Activated CD8-positive, alpha-beta memory T cell treated with anti-CD3 and anti-CD28 coated beads for 24 hours (primary cell): ENCODE data around the gene REM2.

Experiments
- DNase-seq: peaks from one replicate; pipeline ENCODE4 v3.0.0-alpha.2; 2020

REM2 gene

GRCh38 chr14:22875748-22876319, 7.2 kb upstream of the REM2 start:
- no peak for DNase-seq

DNA sequence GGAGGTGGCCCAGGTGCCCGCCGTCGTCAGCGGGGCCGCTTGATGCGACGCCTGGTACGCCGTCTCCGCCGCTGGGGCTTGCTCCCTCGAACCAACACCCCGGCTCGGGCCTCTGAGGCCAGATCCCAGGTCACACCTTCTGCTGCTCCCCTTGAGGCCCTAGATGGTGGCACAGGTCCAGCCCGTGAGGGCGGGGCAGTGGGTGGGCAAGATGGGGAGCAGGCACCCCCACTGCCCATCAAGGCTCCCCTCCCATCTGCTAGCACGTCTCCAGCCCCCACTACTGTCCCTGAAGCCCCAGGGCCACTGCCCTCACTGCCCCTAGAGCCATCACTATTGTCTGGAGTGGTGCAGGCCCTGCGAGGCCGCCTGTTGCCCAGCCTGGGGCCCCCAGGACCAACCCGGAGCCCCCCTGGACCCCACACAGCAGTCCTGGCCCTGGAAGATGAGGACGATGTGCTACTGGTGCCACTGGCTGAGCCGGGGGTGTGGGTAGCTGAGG, 6.0 kb upstream of the REM2 start:
- no peak for DNase-seq

DNA sequence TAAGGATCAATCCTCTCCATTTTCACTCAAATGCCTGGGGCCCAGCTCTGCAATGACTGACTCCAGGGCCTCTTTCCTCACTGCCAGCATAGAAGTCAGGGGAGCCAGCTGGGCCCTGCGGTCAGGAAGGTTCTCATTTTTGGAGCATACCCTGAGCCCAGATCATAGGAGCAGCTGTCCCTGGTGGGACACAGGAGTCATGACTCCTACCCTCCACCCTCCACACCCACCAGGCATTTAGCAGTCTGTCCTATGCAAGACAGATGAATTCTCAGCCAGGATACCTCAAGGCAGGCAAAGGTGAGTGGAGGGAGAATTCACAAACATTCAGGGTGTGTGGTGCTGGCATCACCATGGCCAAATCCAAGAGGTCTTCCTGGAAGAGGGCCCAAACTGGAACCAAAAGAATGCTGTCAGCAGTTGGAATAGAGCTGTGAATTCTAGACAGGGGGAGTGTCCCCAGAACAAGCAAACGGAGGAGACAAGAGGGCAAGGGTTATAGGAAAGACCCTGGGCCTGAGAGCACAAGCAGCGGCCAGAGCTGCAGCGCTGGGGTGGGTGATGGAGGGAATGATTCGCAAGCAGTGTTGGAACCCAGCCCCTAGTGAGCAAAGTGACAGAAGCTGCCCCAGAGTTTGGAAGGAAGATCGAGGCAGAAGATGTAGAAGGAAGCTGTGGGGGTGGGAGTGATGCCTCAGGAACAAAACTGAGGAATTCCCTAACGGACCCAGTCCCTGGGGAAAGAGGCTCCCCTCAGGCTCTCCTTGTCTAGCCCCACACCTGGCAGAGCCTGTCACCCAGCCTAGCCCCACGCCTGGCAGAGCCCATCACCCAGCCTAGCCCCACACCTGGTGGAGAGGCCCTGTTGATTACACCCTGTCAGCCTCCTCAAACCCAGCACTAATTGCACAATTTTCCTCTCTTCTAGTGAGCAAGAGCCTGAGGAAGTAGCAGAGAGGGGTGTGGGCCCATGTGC, 4.5 kb upstream of the REM2 start:
- DNase-seq = no peak

- DNase-seq = no peak
Measured at GRCh38 chr14:22882064-22882463, 958 bp upstream of the REM2 start.

- no peak for DNase-seq
Measured at GRCh38 chr14:22882529-22883172, 371 bp upstream of the REM2 start.

- no peak for DNase-seq
Measured at GRCh38 chr14:22884076-22884737, 1.2 kb downstream of the REM2 start.

- DNase-seq = no peak
Measured at GRCh38 chr14:22884738-22885523, 1.9 kb downstream of the REM2 start.

DNA sequence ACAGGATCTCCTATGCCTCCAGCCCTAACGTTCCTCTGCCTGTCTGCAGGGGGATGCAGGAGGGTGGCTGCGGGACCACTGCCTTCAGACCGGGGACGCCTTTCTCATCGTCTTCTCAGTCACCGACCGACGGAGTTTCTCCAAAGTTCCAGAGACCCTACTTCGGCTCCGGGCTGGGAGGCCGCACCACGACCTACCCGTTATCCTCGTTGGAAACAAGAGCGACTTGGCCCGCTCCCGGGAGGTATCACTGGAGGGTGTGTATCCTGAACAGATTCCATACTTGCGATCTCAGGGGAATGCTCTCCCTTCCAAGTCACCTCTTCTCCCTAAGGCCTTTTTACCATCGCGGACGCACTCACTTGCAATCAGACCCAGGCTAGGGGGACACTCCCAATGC, 3.0 kb downstream of the REM2 start:
- no peak for DNase-seq

- peak; percentile 85 for DNase-seq
Measured at GRCh38 chr14:22886500-22887259, 3.7 kb downstream of the REM2 start.

GRCh38 chr14:22887260-22887989, 4.4 kb downstream of the REM2 start:
- no peak for DNase-seq

DNA sequence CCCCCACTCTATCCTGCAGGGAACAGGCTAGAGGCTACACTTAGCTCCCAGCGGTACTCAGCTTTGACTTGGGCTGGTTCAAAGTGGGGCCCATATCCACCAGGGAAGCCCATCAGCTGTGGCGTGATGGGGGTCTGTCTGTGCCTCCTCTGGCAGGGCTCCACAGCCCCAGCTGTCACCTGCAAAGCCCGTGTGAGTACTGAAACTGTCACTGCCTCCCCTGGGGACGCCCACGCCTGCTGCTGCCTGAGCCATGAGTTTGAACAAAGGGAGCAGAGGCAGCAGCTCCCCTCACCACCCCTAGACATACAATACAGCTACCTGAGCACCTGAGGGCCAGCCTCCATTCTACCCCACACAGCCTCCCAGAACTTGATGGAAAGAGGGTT, 5.0 kb downstream of the REM2 start:
- DNase-seq = peak; percentile 78

DNA sequence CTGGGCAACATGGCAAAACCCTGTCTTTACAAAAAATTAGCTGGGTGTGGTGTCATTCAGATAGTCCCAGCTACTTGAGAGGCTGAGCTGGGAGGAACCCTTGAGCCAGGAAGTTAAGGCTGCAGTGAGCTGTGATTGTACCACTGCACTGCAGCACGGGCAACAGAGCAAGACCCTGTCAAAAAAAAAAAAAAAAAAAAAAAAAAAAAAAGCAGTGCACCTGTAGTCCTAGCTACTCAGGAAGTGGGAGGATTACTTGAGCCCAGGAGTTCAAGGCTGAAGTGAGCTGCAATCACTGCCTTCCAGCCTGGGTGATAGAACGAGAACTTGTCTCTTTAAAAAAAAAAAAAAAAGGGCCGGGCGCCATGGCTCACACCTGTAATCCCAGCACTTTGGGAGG, 5.6 kb downstream of the REM2 start:
- DNase-seq = no peak

DNA sequence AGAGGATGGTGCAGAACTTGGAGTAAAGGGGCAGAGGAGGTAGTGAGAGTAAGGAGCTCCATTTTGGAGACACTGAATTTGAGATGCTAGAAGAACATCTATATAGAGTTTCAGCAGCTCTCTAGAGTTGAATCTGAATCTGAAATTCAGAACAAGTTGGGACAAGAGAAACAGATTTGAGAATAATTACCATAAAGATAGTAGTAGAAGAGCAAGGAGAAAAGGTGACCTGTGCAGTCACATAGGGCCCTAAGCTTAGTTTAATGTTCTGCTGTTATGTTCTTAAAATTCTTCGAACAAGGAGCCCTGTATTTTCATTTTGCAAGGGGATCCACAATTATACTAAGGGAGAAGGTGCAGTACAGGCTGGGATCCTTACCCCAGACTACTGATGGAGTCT, 7.4 kb downstream of the REM2 start:
- no peak for DNase-seq

- DNase-seq = no peak
Measured at GRCh38 chr14:22892488-22892887, 9.5 kb downstream of the REM2 start.

DNA sequence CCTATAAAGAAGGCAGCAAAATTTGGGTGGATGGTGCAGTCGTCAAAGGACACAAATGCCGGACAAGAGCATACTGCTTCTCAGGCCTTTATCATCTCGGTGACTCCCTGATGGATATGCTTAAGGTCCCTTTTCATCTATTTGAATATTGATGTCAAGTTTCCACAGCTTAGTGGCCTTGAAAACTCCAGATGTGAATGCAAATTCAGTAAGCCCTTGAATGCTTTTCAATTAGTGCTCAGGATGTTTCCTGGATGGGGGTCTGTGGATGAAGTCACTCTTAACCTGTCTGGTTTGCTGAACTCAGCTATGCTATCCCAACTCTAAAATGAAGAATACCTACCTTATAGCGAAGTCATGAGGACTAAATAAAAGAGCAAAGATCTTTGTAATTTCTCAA, 10.7 kb downstream of the REM2 start:
- no peak for DNase-seq

DNA sequence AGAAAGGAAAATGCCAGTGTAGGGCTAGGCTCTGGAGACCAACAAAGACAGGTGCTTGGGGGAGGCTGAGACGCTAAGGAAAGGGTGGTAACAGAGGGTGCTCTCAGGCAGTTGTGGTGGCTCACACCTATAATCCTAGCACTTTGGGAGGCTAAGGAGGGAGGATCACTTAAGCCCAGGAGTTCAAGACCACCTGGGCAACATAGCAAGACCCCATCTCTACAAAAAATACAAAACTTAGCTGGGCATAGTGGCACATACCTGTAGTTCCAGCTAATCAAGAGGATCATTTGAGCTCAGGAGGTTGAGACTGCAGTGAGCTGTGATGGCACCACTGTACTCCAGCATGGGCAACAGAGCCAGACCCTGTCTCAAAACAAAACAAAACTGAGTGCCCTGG, 12.4 kb downstream of the REM2 start:
- DNase-seq = no peak

- DNase-seq = no peak
Measured at GRCh38 chr14:22896356-22896755, 13.3 kb downstream of the REM2 start.

GRCh38 chr14:22896760-22897159, 13.7 kb downstream of the REM2 start:
- DNase-seq = no peak

DNA sequence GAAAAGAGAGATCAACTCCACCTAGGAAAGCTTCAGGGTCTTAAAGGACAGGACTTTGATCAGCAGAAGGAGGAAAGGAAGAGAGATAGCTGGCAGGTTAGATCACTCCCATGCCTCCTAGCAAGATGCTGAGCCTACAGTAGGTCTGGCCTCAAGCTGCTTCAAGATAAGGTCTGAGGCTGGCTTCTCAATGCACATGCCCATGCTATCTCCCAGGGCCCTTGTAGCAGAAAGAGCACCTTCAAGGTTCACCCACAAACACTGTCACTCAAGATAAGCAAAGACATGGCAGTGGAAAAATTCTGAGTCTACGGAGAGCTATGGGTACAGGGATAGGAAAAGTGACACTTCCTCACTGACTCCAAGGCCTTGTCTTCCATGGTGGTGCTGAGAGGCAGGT, 14.3 kb downstream of the REM2 start:
- no peak for DNase-seq

DNA sequence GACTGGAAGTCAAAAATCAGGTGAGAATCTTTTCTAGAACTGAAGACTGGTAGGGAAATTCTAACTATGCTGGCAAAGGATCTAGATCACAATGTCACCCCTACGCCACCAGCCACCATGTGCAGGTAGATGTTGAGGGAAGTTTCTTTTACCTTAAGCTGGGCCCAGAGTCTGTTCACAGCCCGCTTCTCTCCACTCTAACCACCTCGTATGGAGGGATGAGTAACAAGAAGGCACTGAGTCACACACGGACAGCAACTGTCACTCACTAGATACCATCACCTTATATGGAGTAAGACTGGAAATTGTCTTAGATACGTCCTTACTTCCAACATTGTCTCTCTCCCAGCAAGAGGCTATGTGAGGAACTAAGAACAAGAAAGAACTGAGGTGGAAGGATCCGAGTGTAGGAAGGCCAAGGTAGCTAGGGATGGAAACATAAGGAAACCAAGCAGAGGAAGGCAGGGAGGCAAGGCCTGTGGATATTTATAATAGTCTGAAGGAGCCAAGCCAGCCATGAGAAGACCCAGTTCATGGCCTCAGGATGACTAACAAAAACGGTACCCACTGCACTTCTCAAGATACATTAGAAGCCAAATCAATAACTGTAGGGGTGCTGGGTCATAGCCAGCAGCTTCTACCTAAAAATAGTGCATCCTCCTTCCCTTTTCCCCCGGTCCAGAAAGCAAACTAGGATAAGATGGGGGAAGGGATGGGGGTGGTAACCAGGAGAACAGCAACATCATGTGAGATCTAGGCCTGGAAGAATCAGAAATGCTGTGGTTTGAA, 15.5 kb downstream of the REM2 start:
- DNase-seq = no peak
